ENCODE measurements around the gene APOBEC3G.

- no peak for TF ChIP-seq POLR2A (IDR thresholded peaks at IDR 0.05; ENCODE audit: low read length)
- no peak for TF ChIP-seq GATA1 (IDR thresholded peaks at IDR 0.05; ENCODE audit: low read depth, low read length)
Observed at GRCh38 chr22:39130892-39131855, 54.1 kb downstream of the APOBEC3G start.

Measured in erythroblast (primary cell).